ENCODE results near the gene NUDT3. TPM values are rescaled to one million over a fixed set of nuclear protein-coding genes. Genes with fewer than 3 reads are reported as not detected.

Gene NUDT3
- total and polyA plus RNA-seq, 9 of the 15 experiments (the other 6 are each of a cell fraction or from before 2014, with no cell fraction given) = 5.4 to 81.2 (median 56.4) TPM

DNA sequence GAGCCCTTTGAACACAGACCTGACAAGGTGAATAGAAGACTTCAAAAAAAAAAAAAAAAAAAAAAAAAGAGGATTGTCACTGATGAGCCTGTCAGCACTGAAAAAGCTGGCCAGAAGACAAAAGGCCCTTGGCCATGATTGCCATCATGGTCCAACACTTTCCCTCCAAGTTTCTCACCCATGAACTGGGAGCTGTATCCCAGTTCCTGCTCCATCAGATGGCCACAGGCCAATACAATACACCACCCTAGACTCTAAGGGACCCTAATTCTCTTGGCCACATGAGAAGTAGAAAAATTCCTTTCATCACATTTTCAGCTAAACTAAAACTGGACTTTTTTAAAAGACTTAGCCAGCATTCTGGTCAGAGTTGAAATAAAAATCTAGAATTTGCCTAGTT is 50.2 kb downstream of the NUDT3 start (continued):
- no peak for TF ChIP-seq FIP1L1 (IDR thresholded peaks at IDR 0.05; ENCODE audit: low read depth, low read length, poor library complexity, severe bottlenecking)
- TF ChIP-seq, protein P1, sequence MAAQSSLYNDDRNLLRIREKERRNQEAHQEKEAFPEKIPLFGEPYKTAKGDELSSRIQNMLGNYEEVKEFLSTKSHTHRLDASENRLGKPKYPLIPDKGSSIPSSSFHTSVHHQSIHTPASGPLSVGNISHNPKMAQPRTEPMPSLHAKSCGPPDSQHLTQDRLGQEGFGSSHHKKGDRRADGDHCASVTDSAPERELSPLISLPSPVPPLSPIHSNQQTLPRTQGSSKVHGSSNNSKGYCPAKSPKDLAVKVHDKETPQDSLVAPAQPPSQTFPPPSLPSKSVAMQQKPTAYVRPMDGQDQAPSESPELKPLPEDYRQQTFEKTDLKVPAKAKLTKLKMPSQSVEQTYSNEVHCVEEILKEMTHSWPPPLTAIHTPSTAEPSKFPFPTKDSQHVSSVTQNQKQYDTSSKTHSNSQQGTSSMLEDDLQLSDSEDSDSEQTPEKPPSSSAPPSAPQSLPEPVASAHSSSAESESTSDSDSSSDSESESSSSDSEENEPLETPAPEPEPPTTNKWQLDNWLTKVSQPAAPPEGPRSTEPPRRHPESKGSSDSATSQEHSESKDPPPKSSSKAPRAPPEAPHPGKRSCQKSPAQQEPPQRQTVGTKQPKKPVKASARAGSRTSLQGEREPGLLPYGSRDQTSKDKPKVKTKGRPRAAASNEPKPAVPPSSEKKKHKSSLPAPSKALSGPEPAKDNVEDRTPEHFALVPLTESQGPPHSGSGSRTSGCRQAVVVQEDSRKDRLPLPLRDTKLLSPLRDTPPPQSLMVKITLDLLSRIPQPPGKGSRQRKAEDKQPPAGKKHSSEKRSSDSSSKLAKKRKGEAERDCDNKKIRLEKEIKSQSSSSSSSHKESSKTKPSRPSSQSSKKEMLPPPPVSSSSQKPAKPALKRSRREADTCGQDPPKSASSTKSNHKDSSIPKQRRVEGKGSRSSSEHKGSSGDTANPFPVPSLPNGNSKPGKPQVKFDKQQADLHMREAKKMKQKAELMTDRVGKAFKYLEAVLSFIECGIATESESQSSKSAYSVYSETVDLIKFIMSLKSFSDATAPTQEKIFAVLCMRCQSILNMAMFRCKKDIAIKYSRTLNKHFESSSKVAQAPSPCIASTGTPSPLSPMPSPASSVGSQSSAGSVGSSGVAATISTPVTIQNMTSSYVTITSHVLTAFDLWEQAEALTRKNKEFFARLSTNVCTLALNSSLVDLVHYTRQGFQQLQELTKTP (IDR thresholded peaks at IDR 0.05; ENCODE audit: low read depth in 1 of 2, partially characterized antibody in 2 of 2) = no peak
- no peak for TF ChIP-seq THRAP3 (IDR thresholded peaks at IDR 0.05; ENCODE audit: borderline replicate concordance)
- no peak for TF ChIP-seq CBFB (CRISPR knock-in tag; IDR thresholded peaks at IDR 0.05)
- no peak for TF ChIP-seq MTA3 (IDR thresholded peaks at IDR 0.05; ENCODE audit: borderline replicate concordance)
- TF ChIP-seq, protein P2, sequence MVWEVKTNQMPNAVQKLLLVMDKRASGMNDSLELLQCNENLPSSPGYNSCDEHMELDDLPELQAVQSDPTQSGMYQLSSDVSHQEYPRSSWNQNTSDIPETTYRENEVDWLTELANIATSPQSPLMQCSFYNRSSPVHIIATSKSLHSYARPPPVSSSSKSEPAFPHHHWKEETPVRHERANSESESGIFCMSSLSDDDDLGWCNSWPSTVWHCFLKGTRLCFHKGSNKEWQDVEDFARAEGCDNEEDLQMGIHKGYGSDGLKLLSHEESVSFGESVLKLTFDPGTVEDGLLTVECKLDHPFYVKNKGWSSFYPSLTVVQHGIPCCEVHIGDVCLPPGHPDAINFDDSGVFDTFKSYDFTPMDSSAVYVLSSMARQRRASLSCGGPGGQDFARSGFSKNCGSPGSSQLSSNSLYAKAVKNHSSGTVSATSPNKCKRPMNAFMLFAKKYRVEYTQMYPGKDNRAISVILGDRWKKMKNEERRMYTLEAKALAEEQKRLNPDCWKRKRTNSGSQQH (CRISPR knock-in tag; IDR thresholded peaks at IDR 0.05) = no peak
